22Rv1 (cell line): ENCODE data around the gene RNF223.

Source experiments
- CTCF ChIP-seq: fragments of 450-650 bp; IDR thresholded peaks from 2 replicates; pipeline ENCODE4 v1.5.1; 2017; ENCODE audit warnings: mild to moderate bottlenecking
- ZFX ChIP-seq: fragments of 450-650 bp; IDR thresholded peaks from 2 replicates; pipeline ENCODE4 v1.6.1; 2017; ENCODE audit warnings: antibody characterized with exemption, borderline replicate concordance

GRCh38 chr1:1044455-1045078 is 29.5 kb downstream of the RNF223 start:
- TF ChIP-seq CTCF (no peak), ZFX (no peak)
